HCT116 (cell line): ENCODE results near the gene NCLN. TPM values are rescaled to one million over a fixed set of nuclear protein-coding genes. Genes with fewer than 3 reads are reported as not detected.

Source experiments
- ATAC-seq: fragments of 200-7000 bp; cut with Tn5 transposase; 2 replicates; pipeline ENCODE4 v1.9.1; 2020; ENCODE audit warnings: mild to moderate bottlenecking, moderate library complexity
- BruUV-seq: library from RNA; stranded (reverse); fragments of 400-500 nt; replicated peaks from 2 replicates; lab custom pipeline; 2021; lab: Mats Ljungman, UMichigan
- CTCF ChIA-PET: fragments of 300-600 bp; sonication (Branson Sonifier 250); formaldehyde crosslinking; loops from one replicate; lab custom pipeline; 2021; ENCODE audit warnings: antibody characterized with exemption; lab: Charles Lee
- POLR2A ChIA-PET: fragments of 300-600, 350-600 bp; sonication (Branson Sonifier 250); formaldehyde crosslinking; loops from one replicate; lab custom pipeline; 2021; ENCODE audit warnings: antibody characterized with exemption; lab: Charles Lee
- RAD21 ChIA-PET, 2 experiments: fragments of 300-600 bp; sonication (Branson Sonifier 250); formaldehyde crosslinking; loops; one replicate each; lab custom pipeline; 2023; ENCODE audit warnings: low total read pairs in 2 of 2; ENCODE audit not compliant: uncharacterized antibody in 2 of 2, unreplicated experiment in 2 of 2, low non-redundant PET in 1 of 2; lab: Charles Lee
- DNase-seq: peaks from one replicate; pipeline ENCODE4 v3.0.0-alpha.2; 2010; ENCODE audit warnings: low read depth, low spot score
- H2AFZ ChIP-seq: fragments of 200-600 bp; shearing (Covaris generic), sonication (generic); 2 replicates; pipeline ENCODE4 v1.6.1; 2017; ENCODE audit warnings: low read depth, mixed run types, mixed read lengths, antibody characterized with exemption, low read length; ENCODE audit not compliant: poor library complexity, severe bottlenecking
- H3K27ac ChIP-seq: 2 replicates; pipeline ENCODE4 v1.5.1; 2012; ENCODE audit warnings: low read depth, low read length
- H3K27me3 ChIP-seq: fragments of 200-600 bp; sonication (generic); 2 replicates; pipeline ENCODE4 v1.6.1; 2016; ENCODE audit warnings: mixed run types, low read length, mixed read lengths; ENCODE audit not compliant: insufficient read depth
- H3K36me3 ChIP-seq, 2 experiments: fragments of 200-500 bp in 1 of 2; fragments of 200-600 bp in 1 of 2; sonication (Bioruptor generic) in 1 of 2; sonication (generic) in 1 of 2; 2 replicates each; pipeline versions ENCODE4 v1.5.1 to v1.6.1; 2014 to 2016; ENCODE audit warnings: low read length in 2 of 2, inconsistent platforms in 1 of 2, mixed read lengths in 1 of 2, mixed run types in 1 of 2; ENCODE audit not compliant: insufficient read depth in 2 of 2, control insufficient read depth in 1 of 2
- H3K4me1 ChIP-seq, 2 experiments: fragments of 200-600 bp in 1 of 2; sonication (generic) in 1 of 2; 2 replicates each; pipeline versions ENCODE4 v1.5.1 to v1.6.1; 2012 to 2017; ENCODE audit warnings: low read length in 2 of 2, inconsistent platforms in 1 of 2, mild to moderate bottlenecking in 1 of 2, mixed read lengths in 1 of 2, mixed run types in 1 of 2, moderate library complexity in 1 of 2; ENCODE audit not compliant: insufficient read depth in 2 of 2, control insufficient read depth in 1 of 2
- H3K4me2 ChIP-seq: fragments of 200-600 bp; sonication (generic); 2 replicates; pipeline ENCODE4 v1.6.1; 2017; ENCODE audit warnings: mixed run types, low read length, mixed read lengths
- H3K4me3 ChIP-seq, 2 experiments: fragments of 200-600 bp in 1 of 2; sonication (generic) in 1 of 2; replicated peaks in 1 of 2; 2 replicates each; pipeline ENCODE4 v1.5.1; 2011 to 2016; ENCODE audit warnings: low read length in 2 of 2, control low read depth in 1 of 2, low read depth in 1 of 2, mild to moderate bottlenecking in 1 of 2, mixed read lengths in 1 of 2, mixed run types in 1 of 2
- H3K79me2 ChIP-seq: fragments of 200-600 bp; sonication (generic); 2 replicates; pipeline ENCODE4 v1.6.1; 2017; ENCODE audit warnings: mild to moderate bottlenecking, mixed run types, low read length, moderate library complexity, mixed read lengths; ENCODE audit not compliant: insufficient read depth
- H3K9ac ChIP-seq: fragments of 200-600 bp; sonication (generic); 2 replicates; pipeline ENCODE4 v1.6.1; 2016; ENCODE audit warnings: low read length, mixed read lengths
- H3K9me2 ChIP-seq: fragments of 200-600 bp; sonication (generic), shearing (Covaris generic); 2 replicates; pipeline ENCODE4 v1.6.1; 2017; ENCODE audit warnings: mixed run types, mild to moderate bottlenecking, moderate library complexity; ENCODE audit not compliant: insufficient read depth
- H3K9me3 ChIP-seq, 2 experiments: fragments of 200-500 bp in 1 of 2; fragments of 200-600 bp in 1 of 2; sonication (Bioruptor generic) in 1 of 2; sonication (generic) in 1 of 2; 2 replicates each; pipeline ENCODE4 v1.6.1; 2014 to 2017; ENCODE audit warnings: low read length in 2 of 2, mixed read lengths in 2 of 2, inconsistent platforms in 1 of 2, low read depth in 1 of 2, mild to moderate bottlenecking in 1 of 2, mixed run types in 1 of 2, moderate library complexity in 1 of 2; ENCODE audit not compliant: control insufficient read depth in 1 of 2, insufficient read depth in 1 of 2
- H4K20me1 ChIP-seq: fragments of 200-600 bp; sonication (generic), shearing (Covaris generic); 2 replicates; pipeline ENCODE4 v1.6.1; 2017; ENCODE audit warnings: mixed run types, mild to moderate bottlenecking, moderate library complexity; ENCODE audit not compliant: insufficient read depth
- CEBPB ChIP-seq: IDR thresholded peaks from 2 replicates; pipeline ENCODE4 v1.6.1; 2012; ENCODE audit warnings: low read depth
- EGR1 ChIP-seq: IDR thresholded peaks from 2 replicates; pipeline ENCODE4 v1.6.1; 2012; ENCODE audit warnings: low read depth
- SIN3A ChIP-seq: IDR thresholded peaks from 2 replicates; pipeline ENCODE4 v1.6.1; 2012; ENCODE audit warnings: low read depth
- YY1 ChIP-seq: IDR thresholded peaks from 2 replicates; pipeline ENCODE4 v1.6.1; 2011; ENCODE audit warnings: low read length, low read depth, moderate library complexity, mild to moderate bottlenecking; ENCODE audit not compliant: insufficient replicate concordance; ENCODE audit errors: extremely low read depth
- ZFX ChIP-seq: fragments of 450-650 bp; IDR thresholded peaks from 2 replicates; pipeline ENCODE4 v1.6.1; 2017
- intact Hi-C: fragments of 100-400 bp; cut with micrococcal nuclease; formaldehyde crosslinking; loops from 2 replicates; pipeline ENCODE4 v1.10.0; 2022
- total RNA-seq: library from RNA; stranded (reverse); gene quantifications from one replicate; pipeline ENCODE4 v1.2.1, GENCODE V29; 2021; ENCODE audit not compliant: unreplicated experiment
- TF ChIP-seq, protein P1 (sequence below): IDR thresholded peaks from 2 replicates; pipeline ENCODE4 v1.6.1; 2012; ENCODE audit warnings: low read depth
- TF ChIP-seq, protein P2 (sequence below): IDR thresholded peaks from 2 replicates; pipeline ENCODE4 v1.6.1; 2012

The NCLN gene
- total RNA-seq, 1 experiment from 2014 or later, result 119 TPM

DNA sequence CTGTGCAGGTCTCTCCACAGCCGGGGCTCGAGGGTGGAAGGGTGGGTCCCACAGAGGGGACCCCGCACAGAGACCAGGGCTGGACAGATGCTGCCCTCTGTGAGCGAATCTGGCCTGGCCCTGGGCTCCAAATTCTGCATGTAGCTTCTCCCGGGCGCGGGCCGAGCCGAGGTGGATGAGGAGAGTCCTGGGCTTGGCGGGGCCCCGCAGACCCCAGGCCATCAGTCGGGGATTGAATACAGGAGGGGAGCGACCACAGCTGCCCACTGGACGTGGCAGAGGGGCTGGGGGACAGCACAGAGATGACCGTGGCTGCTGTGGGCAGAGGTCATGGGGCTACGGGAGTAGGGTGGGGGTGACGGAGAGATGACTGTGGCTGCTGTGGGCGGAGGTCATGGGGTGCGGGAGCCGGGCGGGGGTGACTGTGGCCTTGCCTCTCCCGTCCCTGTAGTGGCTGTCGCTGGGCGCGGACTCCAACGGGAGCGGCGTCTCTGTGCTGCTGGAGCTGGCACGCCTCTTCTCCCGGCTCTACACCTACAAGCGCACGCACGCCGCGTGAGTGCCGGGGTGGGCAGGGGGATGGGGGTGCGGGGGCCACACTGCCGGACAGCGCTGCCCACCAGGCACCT is 15.5 kb downstream of the NCLN start:
- Histone ChIP-seq H3K36me3 (peaks cover 12 to 35% of the 10 kb centered on the region in 2 experiments; a peak in 2 of 4 replicates), H3K79me2 (peaks cover under 1% of the 10 kb centered on the region; the same call in 1 of the 2 replicates), H3K9me2 (no peaks in the 10 kb centered on the region), H3K4me1 (no peaks in the 10 kb centered on the region), H3K4me2 (no peak overlapping the region), H3K4me3 (no peak overlapping the region), H3K27ac (no peak overlapping the region), H4K20me1 (no peaks in the 10 kb centered on the region), H3K9ac (no peak overlapping the region), H3K9me3 (no peaks in the 10 kb centered on the region), H3K27me3 (no peaks in the 10 kb centered on the region), H2AFZ (no peak overlapping the region)
- no peak for TF ChIP-seq YY1
- no peak for TF ChIP-seq EGR1
- no peak for TF ChIP-seq ZFX
- no peak for TF ChIP-seq SIN3A
- TF ChIP-seq, protein P1, sequence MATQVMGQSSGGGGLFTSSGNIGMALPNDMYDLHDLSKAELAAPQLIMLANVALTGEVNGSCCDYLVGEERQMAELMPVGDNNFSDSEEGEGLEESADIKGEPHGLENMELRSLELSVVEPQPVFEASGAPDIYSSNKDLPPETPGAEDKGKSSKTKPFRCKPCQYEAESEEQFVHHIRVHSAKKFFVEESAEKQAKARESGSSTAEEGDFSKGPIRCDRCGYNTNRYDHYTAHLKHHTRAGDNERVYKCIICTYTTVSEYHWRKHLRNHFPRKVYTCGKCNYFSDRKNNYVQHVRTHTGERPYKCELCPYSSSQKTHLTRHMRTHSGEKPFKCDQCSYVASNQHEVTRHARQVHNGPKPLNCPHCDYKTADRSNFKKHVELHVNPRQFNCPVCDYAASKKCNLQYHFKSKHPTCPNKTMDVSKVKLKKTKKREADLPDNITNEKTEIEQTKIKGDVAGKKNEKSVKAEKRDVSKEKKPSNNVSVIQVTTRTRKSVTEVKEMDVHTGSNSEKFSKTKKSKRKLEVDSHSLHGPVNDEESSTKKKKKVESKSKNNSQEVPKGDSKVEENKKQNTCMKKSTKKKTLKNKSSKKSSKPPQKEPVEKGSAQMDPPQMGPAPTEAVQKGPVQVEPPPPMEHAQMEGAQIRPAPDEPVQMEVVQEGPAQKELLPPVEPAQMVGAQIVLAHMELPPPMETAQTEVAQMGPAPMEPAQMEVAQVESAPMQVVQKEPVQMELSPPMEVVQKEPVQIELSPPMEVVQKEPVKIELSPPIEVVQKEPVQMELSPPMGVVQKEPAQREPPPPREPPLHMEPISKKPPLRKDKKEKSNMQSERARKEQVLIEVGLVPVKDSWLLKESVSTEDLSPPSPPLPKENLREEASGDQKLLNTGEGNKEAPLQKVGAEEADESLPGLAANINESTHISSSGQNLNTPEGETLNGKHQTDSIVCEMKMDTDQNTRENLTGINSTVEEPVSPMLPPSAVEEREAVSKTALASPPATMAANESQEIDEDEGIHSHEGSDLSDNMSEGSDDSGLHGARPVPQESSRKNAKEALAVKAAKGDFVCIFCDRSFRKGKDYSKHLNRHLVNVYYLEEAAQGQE, result no peak
- TF ChIP-seq, protein P2, sequence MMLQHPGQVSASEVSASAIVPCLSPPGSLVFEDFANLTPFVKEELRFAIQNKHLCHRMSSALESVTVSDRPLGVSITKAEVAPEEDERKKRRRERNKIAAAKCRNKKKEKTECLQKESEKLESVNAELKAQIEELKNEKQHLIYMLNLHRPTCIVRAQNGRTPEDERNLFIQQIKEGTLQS, result no peak
- TF ChIP-seq CEBPB, result no peak
- no peak for ATAC-seq
- CTCF ChIA-PET, result no interaction called here
- BruUV-seq, result no TSS peak
- RAD21 ChIA-PET, result no interaction called here
- POLR2A ChIA-PET, result no interaction called here
- DNase-seq, result no peak
- intact Hi-C loops, result no loop called here
